Stimulated activated naive B cell treated with anti-CD40 and anti-IgM and Interleukin-4, amounts not matched to agents 10 μg/mL and 1 μg/mL and 100 μg/mL, for 72 hours (primary cell): ENCODE data around the gene PLCB3.
A peak's percentile ranks its signal among the peaks of the same experiment; 100 is the strongest.

Experiments used
- ATAC-seq, 2 donors: fragments of 150-1000 bp; cut with Tn5 transposase; replicated peaks; 2 replicates each; pipeline ENCODE4 v1.10.0; 2021; ENCODE audit warnings: moderate library complexity in 1 of 2
- DNase-seq: peaks from one replicate; pipeline ENCODE4 v3.0.0; 2021
- H3K27ac Mint-ChIP-seq: one replicate; pipeline ENCODE4 v1.8.0; 2022; ENCODE audit warnings: mild to moderate bottlenecking, mixed read lengths
- H3K27me3 Mint-ChIP-seq, 2 donors: one replicate each; pipeline ENCODE4 v1.8.0; 2022; ENCODE audit warnings: mixed read lengths in 2 of 2
- H3K36me3 Mint-ChIP-seq, 2 donors: one replicate each; pipeline ENCODE4 v1.8.0; 2022; ENCODE audit warnings: mixed read lengths in 2 of 2, mild to moderate bottlenecking in 1 of 2
- H3K4me1 Mint-ChIP-seq, 2 donors: one replicate each; pipeline ENCODE4 v1.8.0; 2022; ENCODE audit warnings: mixed read lengths in 2 of 2, mild to moderate bottlenecking in 1 of 2
- H3K4me3 Mint-ChIP-seq, 2 donors: one replicate each; pipeline ENCODE4 v1.8.0; 2022; ENCODE audit warnings: mild to moderate bottlenecking in 2 of 2, mixed read lengths in 2 of 2, moderate library complexity in 1 of 2
- H3K9me3 Mint-ChIP-seq, 2 donors: one replicate each; pipeline ENCODE4 v1.8.0; 2022; ENCODE audit warnings: mixed read lengths in 2 of 2, mild to moderate bottlenecking in 1 of 2

The PLCB3 gene

DNA sequence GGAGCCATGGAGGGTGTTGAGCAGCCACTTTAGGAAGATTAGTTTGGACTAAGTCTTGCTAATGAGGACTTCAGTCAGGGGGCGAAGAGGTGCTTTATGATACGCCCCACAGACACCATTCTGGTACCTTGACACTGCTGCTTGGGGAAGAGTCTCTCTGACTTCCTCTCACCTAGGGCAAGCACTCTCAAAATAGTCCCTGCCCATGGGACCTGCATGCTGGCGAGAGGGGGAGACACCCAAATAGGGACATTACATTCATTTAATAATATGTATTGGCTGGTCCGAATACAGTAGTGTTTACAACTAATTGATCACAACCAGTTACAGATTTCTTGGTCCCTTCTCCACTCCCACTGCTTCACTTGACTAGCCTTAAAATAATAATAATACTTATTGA lies 44.4 kb downstream of the PLCB3 start:
- peaks cover 65 to 82% of the 10 kb centered on the region in 2 donors for H3K27me3 Mint-ChIP-seq
- no peak for ATAC-seq
- peaks cover 19 to 42% of the 10 kb centered on the region in 2 donors for H3K4me1 Mint-ChIP-seq
- no peak for DNase-seq
- no peak overlapping the region for H3K27ac Mint-ChIP-seq
- H3K4me3 Mint-ChIP-seq = no peak overlapping the region
- no peaks in the 10 kb centered on the region for H3K36me3 Mint-ChIP-seq
- H3K9me3 Mint-ChIP-seq = no peaks in the 10 kb centered on the region

DNA sequence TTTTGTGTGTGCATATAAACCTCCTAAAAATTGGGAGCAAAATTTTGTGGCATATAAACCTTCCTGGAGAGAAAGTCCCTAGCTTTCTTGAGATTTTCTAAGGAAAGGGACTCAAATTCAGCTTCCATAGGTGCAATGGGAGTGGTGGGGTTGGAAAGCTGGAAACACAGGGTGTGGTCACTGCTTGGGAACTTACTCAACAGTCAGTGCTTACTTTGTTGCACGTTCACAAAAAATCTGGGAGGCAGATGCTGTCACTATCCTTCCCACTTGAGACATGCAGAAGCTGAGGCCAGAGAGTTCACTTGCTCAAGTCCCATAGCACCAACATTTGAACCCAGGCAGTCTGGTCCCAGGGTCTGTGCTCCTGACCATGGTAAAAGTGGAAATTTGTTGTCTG lies 44.9 kb downstream of the PLCB3 start:
- H3K36me3 Mint-ChIP-seq = no peaks in the 10 kb centered on the region
- H3K27me3 Mint-ChIP-seq = peaks cover 64 to 81% of the 10 kb centered on the region in 2 donors
- H3K9me3 Mint-ChIP-seq = no peaks in the 10 kb centered on the region
- peaks cover 20 to 41% of the 10 kb centered on the region in 2 donors for H3K4me1 Mint-ChIP-seq
- H3K27ac Mint-ChIP-seq = no peak overlapping the region
- ATAC-seq = no peak
- no peak overlapping the region for H3K4me3 Mint-ChIP-seq
- no peak for DNase-seq

DNA sequence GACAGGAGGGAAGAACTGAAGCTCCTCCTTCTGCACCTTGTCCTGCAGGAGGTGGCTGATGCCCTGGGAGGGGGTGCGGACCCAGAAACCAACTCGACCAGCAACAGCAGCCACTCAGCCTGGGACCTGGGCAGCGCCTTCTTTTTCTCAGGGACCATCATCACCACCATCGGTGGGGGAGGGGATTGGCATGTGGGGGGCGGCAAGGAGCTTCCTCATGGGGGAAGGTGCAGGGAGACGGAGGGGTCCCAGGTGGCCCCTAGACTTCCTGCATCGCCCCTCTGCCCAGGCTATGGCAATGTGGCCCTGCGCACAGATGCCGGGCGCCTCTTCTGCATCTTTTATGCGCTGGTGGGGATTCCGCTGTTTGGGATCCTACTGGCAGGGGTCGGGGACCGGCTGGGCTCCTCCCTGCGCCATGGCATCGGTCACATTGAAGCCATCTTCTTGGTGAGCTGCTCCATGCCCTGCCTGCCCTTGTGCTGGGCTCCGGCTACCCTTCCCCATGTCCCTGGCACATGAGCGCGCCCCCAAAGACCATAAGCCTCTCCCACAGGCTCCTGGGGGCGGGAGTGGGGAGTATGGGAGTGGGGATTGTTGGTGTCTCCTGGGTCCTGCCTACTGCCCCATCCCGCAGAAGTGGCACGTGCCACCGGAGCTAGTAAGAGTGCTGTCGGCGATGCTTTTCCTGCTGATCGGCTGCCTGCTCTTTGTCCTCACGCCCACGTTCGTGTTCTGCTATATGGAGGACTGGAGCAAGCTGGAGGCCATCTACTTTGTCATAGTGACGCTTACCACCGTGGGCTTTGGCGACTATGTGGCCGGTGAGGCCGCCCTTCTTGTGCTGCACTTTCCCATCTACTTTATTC lies 45.7 kb downstream of the PLCB3 start:
- Mint-ChIP-seq H3K36me3 (no peaks in the 10 kb centered on the region), H3K4me1 (peaks cover 22 to 41% of the 10 kb centered on the region in 2 donors), H3K27me3 (peaks cover 68 to 89% of the 10 kb centered on the region in 2 donors), H3K9me3 (no peaks in the 10 kb centered on the region), H3K4me3 (no peak overlapping the region), H3K27ac (no peak overlapping the region)
- ATAC-seq (no peak), DNase-seq (no peak)

DNA sequence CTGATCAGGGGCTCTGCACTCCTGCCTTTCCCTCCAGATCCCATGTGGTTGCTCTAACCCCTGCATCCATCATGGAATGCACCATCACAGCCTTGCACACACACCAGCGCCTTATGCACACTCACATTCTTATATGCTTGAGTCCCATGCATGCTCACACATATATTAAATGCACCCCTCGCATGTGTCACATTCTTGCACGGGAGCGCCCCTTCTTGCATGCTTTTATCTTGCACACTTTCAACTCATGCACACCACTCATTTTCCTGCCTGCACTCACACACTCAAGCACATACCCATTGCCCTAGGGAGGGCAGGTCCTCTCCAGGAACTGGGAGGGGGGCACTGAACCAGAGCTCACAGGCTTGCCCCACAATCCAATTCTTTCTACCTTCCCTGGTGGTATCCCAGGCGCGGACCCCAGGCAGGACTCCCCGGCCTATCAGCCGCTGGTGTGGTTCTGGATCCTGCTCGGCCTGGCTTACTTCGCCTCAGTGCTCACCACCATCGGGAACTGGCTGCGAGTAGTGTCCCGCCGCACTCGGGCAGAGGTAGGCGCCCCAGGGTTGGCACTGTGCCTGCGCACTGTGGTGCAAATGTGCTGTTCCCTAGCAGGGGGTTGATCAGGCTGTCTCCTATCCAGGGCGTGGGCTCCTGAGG lies 46.5 kb downstream of the PLCB3 start:
- Mint-ChIP-seq H3K27me3 (peaks cover 63 to 84% of the 10 kb centered on the region in 2 donors), H3K27ac (no peak overlapping the region), H3K36me3 (no peaks in the 10 kb centered on the region), H3K9me3 (no peaks in the 10 kb centered on the region), H3K4me1 (peaks cover 19 to 35% of the 10 kb centered on the region in 2 donors), H3K4me3 (no peak overlapping the region)
- no peak for DNase-seq
- ATAC-seq = no peak

DNA sequence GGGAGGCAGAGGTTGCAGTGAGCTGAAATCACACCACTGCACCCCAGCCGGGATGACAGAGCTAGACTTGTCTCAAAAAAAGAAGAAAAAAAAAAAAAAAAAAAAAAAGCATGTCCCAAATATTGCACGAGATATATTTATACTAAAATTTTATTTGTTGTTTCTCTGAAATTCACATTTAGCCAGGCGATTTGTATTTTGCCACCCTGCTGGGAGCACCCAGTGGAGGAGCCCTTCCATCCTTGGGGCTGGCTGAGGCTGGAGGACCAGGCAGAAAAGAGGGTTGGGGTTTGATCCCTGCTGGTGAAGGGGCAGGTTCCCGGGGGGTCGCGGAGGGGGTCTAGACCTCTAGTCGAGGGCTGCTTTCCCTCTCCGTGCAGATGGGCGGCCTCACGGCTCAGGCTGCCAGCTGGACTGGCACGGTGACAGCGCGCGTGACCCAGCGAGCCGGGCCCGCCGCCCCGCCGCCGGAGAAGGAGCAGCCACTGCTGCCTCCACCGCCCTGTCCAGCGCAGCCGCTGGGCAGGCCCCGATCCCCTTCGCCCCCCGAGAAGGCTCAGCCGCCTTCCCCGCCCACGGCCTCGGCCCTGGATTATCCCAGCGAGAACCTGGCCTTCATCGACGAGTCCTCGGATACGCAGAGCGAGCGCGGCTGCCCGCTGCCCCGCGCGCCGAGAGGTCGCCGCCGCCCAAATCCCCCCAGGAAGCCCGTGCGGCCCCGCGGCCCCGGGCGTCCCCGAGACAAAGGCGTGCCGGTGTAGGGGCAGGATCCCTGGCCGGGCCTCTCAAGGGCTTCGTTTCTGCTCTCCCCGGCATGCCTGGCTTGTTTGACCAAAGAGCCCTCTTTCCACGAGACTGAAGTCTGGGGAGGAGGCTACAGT lies 47.9 kb downstream of the PLCB3 start:
- peak overlapping the region; percentile 84 to 85 for H3K4me3 Mint-ChIP-seq
- DNase-seq = no peak

DNA sequence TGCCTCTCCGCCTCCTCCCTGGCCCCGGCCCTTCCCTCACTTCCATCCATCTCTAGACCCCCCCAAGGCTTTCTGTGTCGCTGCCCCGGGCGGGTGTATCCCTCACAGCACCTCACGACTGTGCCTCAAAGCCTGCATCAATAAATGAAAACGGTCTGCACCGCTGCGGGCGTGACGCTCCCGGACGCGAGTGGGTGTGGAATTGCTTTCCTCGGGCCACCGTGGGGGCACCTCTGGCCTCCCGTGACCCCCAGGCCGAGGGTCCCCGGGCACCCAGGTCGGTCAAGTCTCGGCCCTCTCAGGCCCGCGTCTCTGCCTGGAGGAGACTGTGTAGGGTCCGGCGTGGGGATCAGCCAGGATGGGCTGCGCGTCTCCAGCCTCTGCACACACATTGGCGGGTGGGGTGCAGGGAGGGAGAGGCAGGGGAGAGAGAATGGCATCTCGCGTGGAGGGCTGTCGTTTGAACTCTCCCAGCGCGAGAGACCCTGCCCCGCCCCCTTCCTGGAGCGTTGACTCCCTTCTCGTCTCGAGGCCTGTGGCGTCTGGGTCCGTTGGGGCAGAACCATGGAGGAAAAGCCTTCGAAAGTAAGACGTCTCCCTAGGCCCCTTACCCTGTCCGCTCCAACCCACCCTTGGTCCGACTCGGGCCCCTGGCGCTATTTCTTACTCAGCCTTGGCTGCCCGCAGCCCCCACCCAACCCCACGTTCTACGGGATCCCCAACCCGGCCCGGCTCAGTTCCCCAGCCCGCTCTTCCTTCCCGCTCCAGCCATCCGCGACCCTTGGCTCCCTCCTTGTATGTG lies 48.7 kb downstream of the PLCB3 start, which contains the start of gene CATSPERZ:
TSS of gene CATSPERZ (plus strand) at position 512 of the 802 bp plus-strand sequence. CDS start at position 565, 53 bp downstream.
- H3K4me1 Mint-ChIP-seq = peaks cover 27 to 43% of the 10 kb centered on the region in 2 donors

More for the DNA sequence above, 47.9 kb downstream of the PLCB3 start:
- Mint-ChIP-seq H3K36me3 (no peaks in the 10 kb centered on the region), H3K27me3 (peaks cover 55 to 76% of the 10 kb centered on the region in 2 donors), H3K27ac (peak overlapping the region; percentile 65), H3K4me1 (peaks cover 24 to 39% of the 10 kb centered on the region in 2 donors), H3K9me3 (no peaks in the 10 kb centered on the region)
- no peak for ATAC-seq

DNA sequence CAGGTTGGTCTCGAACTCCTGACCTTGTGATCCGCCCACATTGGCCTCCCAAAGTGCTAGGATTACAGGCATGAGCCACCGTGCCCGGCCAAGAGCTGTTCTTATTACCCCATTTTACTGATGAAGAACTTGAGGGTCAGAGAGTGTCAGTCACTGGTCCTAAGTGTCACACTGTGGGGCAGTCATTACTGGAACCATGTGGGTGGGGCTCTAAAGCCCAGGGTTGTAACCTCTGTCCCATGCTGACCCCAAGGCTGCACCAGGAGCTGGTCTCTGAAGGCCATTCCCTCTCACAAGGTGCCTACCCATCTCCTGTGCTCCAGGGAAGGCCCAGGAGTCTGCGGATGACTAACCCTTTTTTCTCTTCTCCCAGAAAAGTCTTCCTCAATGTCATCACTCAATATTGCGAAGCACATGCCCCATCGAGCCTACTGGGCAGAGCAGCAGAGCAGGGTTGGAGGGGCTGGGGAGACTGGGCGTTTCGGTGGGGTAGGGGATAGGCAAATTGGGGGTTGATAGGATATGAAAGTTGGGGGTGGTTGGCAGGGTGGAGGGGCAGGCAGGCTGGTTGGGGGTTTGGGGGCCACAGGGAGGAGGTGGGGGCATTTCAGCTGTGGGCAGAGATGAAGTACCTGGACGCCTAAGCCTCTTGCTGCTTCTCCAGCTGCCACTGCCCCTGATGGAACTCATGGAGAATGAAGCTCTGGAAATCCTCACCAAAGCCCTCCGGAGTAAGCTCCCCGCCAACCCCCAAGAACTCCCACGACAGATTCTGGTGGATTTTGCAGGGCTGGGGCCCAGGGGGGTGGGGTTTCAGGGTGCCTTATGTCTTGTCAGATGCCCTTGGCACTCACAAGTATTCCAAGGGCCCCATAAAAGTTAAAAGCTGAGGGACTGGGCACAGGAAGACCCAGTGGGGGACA lies 52.0 kb downstream of the PLCB3 start:
- Mint-ChIP-seq H3K9me3 (no peaks in the 10 kb centered on the region), H3K4me1 (peaks cover 33 to 54% of the 10 kb centered on the region in 2 donors), H3K27me3 (peaks cover 22 to 40% of the 10 kb centered on the region in 2 donors), H3K27ac (peak overlapping the region; percentile 99), H3K4me3 (peak overlapping the region in 1 of 2 donors; percentile 92), H3K36me3 (peaks cover 12 to 13% of the 10 kb centered on the region in 2 donors)
- no peak for ATAC-seq
- DNase-seq = no peak

More for the DNA sequence above, 48.7 kb downstream of the PLCB3 start, which contains the start of gene CATSPERZ:
- peak within 1 kb of the TSS; percentile 84 to 85 for H3K4me3 Mint-ChIP-seq
- DNase-seq (no peak), ATAC-seq (no peak)
- H3K27me3 Mint-ChIP-seq = peaks cover 49 to 68% of the 10 kb centered on the region in 2 donors
- no peaks in the 10 kb centered on the region for H3K9me3 Mint-ChIP-seq
- no peaks in the 10 kb centered on the region for H3K36me3 Mint-ChIP-seq
- peak within 1 kb of the TSS; percentile 90 for H3K27ac Mint-ChIP-seq

DNA sequence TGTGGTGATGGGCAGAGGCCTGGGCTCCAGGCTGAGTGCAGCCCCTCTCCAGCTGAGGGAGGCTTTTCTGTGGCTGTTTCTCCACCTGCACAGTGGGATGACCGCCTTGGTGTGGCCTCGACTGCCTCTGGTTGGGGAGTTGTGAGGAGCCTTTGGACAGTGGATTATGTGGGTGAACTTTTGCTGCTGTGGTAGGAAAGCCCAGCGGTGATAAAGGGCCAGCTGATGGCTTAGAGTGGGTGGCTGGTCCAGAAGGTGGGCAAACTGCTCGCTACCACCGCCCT lies 52.6 kb downstream of the PLCB3 start:
- Mint-ChIP-seq H3K4me3 (peak overlapping the region; percentile 92 to 100), H3K27me3 (peaks cover 19 to 34% of the 10 kb centered on the region in 2 donors), H3K4me1 (peaks cover 33 to 52% of the 10 kb centered on the region in 2 donors), H3K9me3 (no peaks in the 10 kb centered on the region), H3K27ac (peak overlapping the region; percentile 99), H3K36me3 (peaks cover 12 to 13% of the 10 kb centered on the region in 2 donors)
- DNase-seq = no peak
- ATAC-seq = no peak

DNA sequence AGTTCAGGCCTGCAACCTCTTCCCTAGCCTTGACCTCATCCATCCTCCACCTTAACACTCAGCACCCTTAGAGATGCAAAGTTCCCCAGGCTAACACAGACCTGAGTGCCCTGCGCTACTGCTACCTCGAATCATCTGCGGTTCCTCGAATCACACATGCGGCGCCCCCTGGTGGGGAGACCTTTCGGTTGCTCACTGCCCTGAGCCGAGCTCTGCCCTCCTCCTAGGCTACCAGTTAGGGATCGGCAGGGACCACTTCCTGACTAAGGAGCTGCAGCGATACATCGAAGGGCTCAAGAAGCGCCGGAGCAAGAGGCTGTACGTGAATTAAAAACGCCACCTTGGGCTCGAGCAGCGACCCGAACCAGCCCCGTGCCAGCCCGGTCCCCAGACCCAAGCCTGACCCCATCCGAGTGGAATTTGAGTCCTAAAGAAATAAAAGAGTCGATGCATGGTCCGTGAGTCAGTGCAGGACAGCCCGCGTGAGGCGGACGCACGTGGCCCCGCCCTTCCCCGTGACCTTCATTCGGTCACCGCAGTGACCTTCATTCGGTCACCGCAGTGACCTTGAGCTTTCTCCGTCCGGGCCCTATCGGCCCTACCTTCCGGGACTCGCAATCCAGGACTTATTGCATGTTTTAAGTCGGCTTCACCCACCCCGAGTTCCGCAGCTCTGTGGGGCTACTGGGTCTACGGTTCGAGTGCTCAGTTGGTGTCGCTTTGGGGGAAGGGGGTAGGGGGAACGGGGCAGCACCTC lies 53.2 kb downstream of the PLCB3 start:
- Mint-ChIP-seq H3K27me3 (peaks cover 19 to 29% of the 10 kb centered on the region in 2 donors), H3K4me1 (peaks cover 33 to 48% of the 10 kb centered on the region in 2 donors), H3K27ac (peak overlapping the region; percentile 99), H3K9me3 (no peaks in the 10 kb centered on the region), H3K36me3 (peaks cover 12 to 13% of the 10 kb centered on the region in 2 donors), H3K4me3 (peak overlapping the region; percentile 92 to 100)
- ATAC-seq = peak; percentile 53 to 54
- peak; percentile 86 for DNase-seq

DNA sequence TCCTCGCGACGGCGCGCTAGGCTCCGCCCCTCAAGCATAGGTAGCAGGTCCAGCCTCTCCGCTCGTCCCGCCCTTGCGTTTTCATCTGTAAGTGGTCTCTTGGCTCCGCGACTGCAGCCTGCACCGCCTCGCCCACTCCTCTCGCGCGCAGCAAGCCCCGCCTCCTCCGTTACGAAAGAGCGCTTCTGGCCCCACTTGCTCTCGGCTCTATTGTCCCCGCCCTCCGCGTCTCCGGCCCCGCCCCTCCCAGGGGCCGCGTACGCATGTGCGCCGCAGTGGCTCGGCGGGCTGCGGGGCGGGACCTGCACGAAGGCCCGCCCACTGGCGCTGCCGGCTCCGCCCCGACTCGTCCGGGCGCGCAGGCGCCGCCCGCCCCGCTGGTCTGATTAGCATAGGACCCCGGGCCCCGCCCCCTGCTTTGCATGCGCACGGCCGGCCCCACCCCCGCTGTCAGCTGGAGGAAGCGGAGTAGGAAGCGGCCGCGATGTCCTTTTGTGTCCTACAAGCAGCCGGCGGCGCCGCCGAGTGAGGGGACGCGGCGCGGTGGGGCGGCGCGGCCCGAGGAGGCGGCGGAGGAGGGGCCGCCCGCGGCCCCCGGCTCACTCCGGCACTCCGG lies 53.9 kb downstream of the PLCB3 start, which contains the start of gene ESRRA:
TSS of gene ESRRA (plus strand) at position 450 of the 616 bp plus-strand sequence. CDS start 1,656 bp downstream, outside the sequence.
- ATAC-seq = peak; percentile 73 to 78
- peaks cover 12 to 13% of the 10 kb centered on the region in 2 donors for H3K36me3 Mint-ChIP-seq
- peak; percentile 99 for DNase-seq
- peak within 1 kb of the TSS; percentile 99 for H3K27ac Mint-ChIP-seq
- H3K4me3 Mint-ChIP-seq = peak within 1 kb of the TSS; percentile 97 to 100
- H3K27me3 Mint-ChIP-seq = peaks cover 12 to 22% of the 10 kb centered on the region in 2 donors
- H3K4me1 Mint-ChIP-seq = peaks cover 30 to 41% of the 10 kb centered on the region in 2 donors
- no peaks in the 10 kb centered on the region for H3K9me3 Mint-ChIP-seq

DNA sequence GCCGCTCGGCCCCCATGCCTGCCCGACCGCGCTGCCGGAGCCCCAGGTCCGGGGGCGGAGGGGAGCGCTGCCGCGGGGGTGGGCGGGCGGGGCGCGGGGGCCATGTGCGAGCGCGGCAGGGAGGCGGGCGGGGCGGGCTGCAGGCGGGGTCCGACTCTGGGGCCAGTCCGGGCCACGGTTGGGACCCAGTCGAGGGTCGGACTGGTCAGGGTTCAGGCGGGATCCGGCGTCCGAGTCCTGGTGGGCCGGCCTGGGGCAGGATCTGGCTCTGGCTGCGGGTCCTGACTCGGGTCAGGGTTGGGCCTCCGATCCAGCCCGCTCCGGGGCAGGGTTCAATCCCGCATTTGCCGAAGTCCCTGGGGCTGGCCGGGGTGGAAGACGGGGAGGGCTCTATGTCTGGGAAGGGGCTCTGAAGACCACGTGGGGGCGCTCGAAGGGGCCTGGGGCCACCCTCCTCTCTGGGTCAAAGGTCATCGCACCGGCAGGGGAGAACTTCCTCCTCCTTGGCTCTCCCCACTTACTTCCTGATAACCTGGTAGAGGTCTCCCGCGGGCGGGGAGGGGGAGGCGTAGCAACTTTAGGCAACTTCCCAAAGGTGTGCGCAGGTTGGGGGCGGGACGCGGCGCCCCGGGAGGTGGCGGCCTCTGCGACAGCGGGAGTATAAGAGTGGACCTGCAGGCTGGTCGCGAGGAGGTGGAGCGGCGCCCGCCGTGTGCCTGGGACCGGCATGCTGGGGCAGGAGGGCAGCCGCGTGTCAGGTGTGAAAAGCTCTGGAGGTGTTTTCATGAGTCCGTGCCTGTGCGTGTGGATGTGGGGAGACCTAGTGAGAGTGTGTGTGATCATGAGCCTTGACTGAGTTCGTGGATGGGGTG lies 54.6 kb downstream of the PLCB3 start:
- DNase-seq (peak; percentile 74), ATAC-seq (peak; percentile 33 to 38)
- peak overlapping the region; percentile 97 to 100 for H3K4me3 Mint-ChIP-seq
- H3K4me1 Mint-ChIP-seq = peaks cover 26 to 34% of the 10 kb centered on the region in 2 donors
- H3K27ac Mint-ChIP-seq = peak overlapping the region; percentile 97
- H3K36me3 Mint-ChIP-seq = peaks cover 15% of the 10 kb centered on the region in 2 donors
- H3K27me3 Mint-ChIP-seq = peaks cover 5 to 15% of the 10 kb centered on the region in 2 donors
- no peaks in the 10 kb centered on the region for H3K9me3 Mint-ChIP-seq
